K562 (cell line): ENCODE measurements around the gene ZNF358. TPM values are rescaled to one million over a fixed set of nuclear protein-coding genes. Genes with fewer than 3 reads are reported as not detected.

Experiments used
- ATAC-seq: fragments of 200-7000 bp; cut with Tn5 transposase; 3 replicates; pipeline ENCODE4 v1.9.1; 2020; ENCODE audit warnings: moderate library complexity
- BruUV-seq: library from RNA; stranded (reverse); fragments of 400-500 nt; replicated peaks from 2 replicates; lab custom pipeline; 2021; lab: Mats Ljungman, UMichigan
- CTCF ChIA-PET: fragments of 300-600 bp; formaldehyde crosslinking; extraction: SDS; loops from one replicate; lab custom pipeline; 2021; ENCODE audit warnings: low intra/inter-chr PET ratio; lab: Yijun Ruan, JAX
- POLR2A ChIA-PET: fragments of 300-600, 350-650 bp; sonication (Branson Sonifier 250); formaldehyde crosslinking; extraction: SDS; loops from one replicate; lab custom pipeline; 2021; ENCODE audit warnings: antibody characterized with exemption, inconsistent platforms; lab: Yijun Ruan, JAX
- DNase-seq, 4 experiments: peaks; one replicate each; pipeline versions ENCODE4 v3.0.0 to v3.0.0-alpha.2; 2011 to 2018; ENCODE audit warnings: low spot score in 3 of 4, mixed read lengths in 3 of 4; ENCODE audit errors: extremely low read depth in 1 of 4
- FAIRE-seq: peaks from 2 replicates; lab custom pipeline; 2011; peaks lifted over from hg19 to GRCh38; lab: Jason Lieb, UNC
- H2AFZ ChIP-seq: 2 replicates; pipeline ENCODE4 v1.6.0; 2011; ENCODE audit warnings: low read depth, low read length, control low read depth, inconsistent platforms
- H3K27ac ChIP-seq: fragments of 200-600 bp; 3 replicates; pipeline ENCODE4 v1.8.0; 2011; ENCODE audit warnings: low read depth, mild to moderate bottlenecking, control low read depth, inconsistent platforms, low read length, moderate library complexity, mixed read lengths; ENCODE audit errors: extremely low read depth
- H3K27me3 ChIP-seq, 2 experiments: fragments of 300-600 bp in 1 of 2; 2 replicates in 1 of 2; 3 replicates in 1 of 2; pipeline versions ENCODE4 v1.6.0 to v1.8.0; 2011; ENCODE audit warnings: inconsistent platforms in 2 of 2, low read length in 2 of 2, mild to moderate bottlenecking in 1 of 2, mixed read lengths in 1 of 2, moderate library complexity in 1 of 2; ENCODE audit not compliant: control insufficient read depth in 2 of 2, insufficient read depth in 2 of 2
- H3K36me3 ChIP-seq: fragments of 300-600 bp; 3 replicates; pipeline ENCODE4 v1.8.0; 2011; ENCODE audit warnings: mild to moderate bottlenecking, low read length, inconsistent platforms; ENCODE audit not compliant: control insufficient read depth, insufficient read depth
- H3K4me1 ChIP-seq, 2 experiments: fragments of 200-600 bp in 1 of 2; replicated peaks in 1 of 2; 2 replicates in 1 of 2; 3 replicates in 1 of 2; pipeline versions ENCODE4 v1.5.1 to v1.8.0; 2011; ENCODE audit warnings: inconsistent platforms in 2 of 2, low read length in 2 of 2, mild to moderate bottlenecking in 1 of 2, mixed read lengths in 1 of 2, moderate library complexity in 1 of 2; ENCODE audit not compliant: control insufficient read depth in 2 of 2, insufficient read depth in 2 of 2
- H3K4me2 ChIP-seq: 2 replicates; pipeline ENCODE4 v1.6.1; 2011; ENCODE audit warnings: low read length, control low read depth, inconsistent platforms, mixed read lengths; ENCODE audit not compliant: insufficient read depth
- H3K4me3 ChIP-seq: fragments of 200-600 bp; sonication (generic), shearing (Covaris generic); 2 replicates; pipeline ENCODE4 v1.5.1; 2016; ENCODE audit warnings: control low read depth, inconsistent platforms
- H3K79me2 ChIP-seq: fragments of 200-600 bp; 3 replicates; pipeline ENCODE4 v1.8.0; 2011; ENCODE audit warnings: low read length, inconsistent platforms; ENCODE audit not compliant: control insufficient read depth, insufficient read depth
- H3K9ac ChIP-seq, 2 experiments: 2 replicates each; pipeline versions ENCODE4 v1.6.0 to v1.6.1; 2011; ENCODE audit warnings: low read depth in 2 of 2, low read length in 2 of 2, control low read depth in 1 of 2, inconsistent platforms in 1 of 2, mild to moderate bottlenecking in 1 of 2, mixed read lengths in 1 of 2; ENCODE audit not compliant: insufficient read depth in 1 of 2
- H3K9me1 ChIP-seq: one replicate; pipeline ENCODE4 v1.6.0; 2011; ENCODE audit warnings: inconsistent platforms, mild to moderate bottlenecking, low read length, moderate library complexity; ENCODE audit not compliant: control insufficient read depth, insufficient read depth
- H3K9me3 ChIP-seq: replicated peaks from 2 replicates; pipeline ENCODE4 v1.5.1; 2011; ENCODE audit warnings: low read depth, low read length, inconsistent platforms; ENCODE audit not compliant: control insufficient read depth, insufficient read depth
- H4K20me1 ChIP-seq: replicated peaks from 2 replicates; pipeline ENCODE4 v1.6.1; 2011; ENCODE audit warnings: low read length, inconsistent platforms, mixed read lengths; ENCODE audit not compliant: control insufficient read depth, insufficient read depth
- ASH1L ChIP-seq: fragments of 450-650 bp; IDR thresholded peaks from 2 replicates; pipeline ENCODE4 v1.6.1; 2018; ENCODE audit warnings: borderline replicate concordance, mild to moderate bottlenecking, low read depth; ENCODE audit not compliant: partially characterized antibody
- BDP1 ChIP-seq: IDR thresholded peaks from 3 replicates; pipeline ENCODE4 v1.6.1; 2011; ENCODE audit not compliant: insufficient read length, insufficient read depth
- COPS2 ChIP-seq: fragments of 450-650 bp; conservative IDR thresholded peaks from 2 replicates; pipeline ENCODE4 v1.6.1; 2016; ENCODE audit warnings: mild to moderate bottlenecking, moderate library complexity
- FOXA1 ChIP-seq: fragments of 450-650 bp; IDR thresholded peaks from 2 replicates; pipeline ENCODE4 v1.6.1; 2016; ENCODE audit warnings: mild to moderate bottlenecking, borderline replicate concordance
- FOXK2 ChIP-seq, 2 experiments: fragments of 450-650 bp; IDR thresholded peaks in 1 of 2; conservative IDR thresholded peaks in 1 of 2; 2 replicates each; pipeline ENCODE4 v1.6.1; 2016; ENCODE audit warnings: low read depth in 2 of 2, mild to moderate bottlenecking in 1 of 2
- GABPA ChIP-seq: fragments of 200-800 bp; sonication (Bioruptor generic); conservative IDR thresholded peaks from 2 replicates; pipeline ENCODE4 v1.6.1; 2016; ENCODE audit warnings: low read depth, missing genetic modification characterization, missing compliant biosample characterization
- KDM5B ChIP-seq: fragments of 200-600 bp; sonication (generic); IDR thresholded peaks from 2 replicates; pipeline ENCODE4 v1.6.1; 2012; ENCODE audit warnings: low read depth, mild to moderate bottlenecking, moderate library complexity, low read length, control low read depth, inconsistent platforms; ENCODE audit not compliant: insufficient replicate concordance
- KLF16 ChIP-seq: IDR thresholded peaks from 2 replicates; pipeline ENCODE4 v1.6.1; 2016; ENCODE audit warnings: antibody characterized with exemption
- MIER1 ChIP-seq: fragments of 450-650 bp; IDR thresholded peaks from 2 replicates; pipeline ENCODE4 v1.6.1; 2016; ENCODE audit warnings: antibody characterized with exemption, mild to moderate bottlenecking, low read depth
- RBM25 ChIP-seq: fragments of 200-400 bp; formaldehyde crosslinking; IDR thresholded peaks from 2 replicates; pipeline ENCODE4 v1.6.1; 2018; ENCODE audit warnings: low read length, low read depth, moderate library complexity; ENCODE audit not compliant: severe bottlenecking
- ZNF224 ChIP-seq: sonication (generic); formaldehyde crosslinking; IDR thresholded peaks from 2 replicates; pipeline ENCODE4 v1.8.0; 2022; ENCODE audit warnings: mild to moderate bottlenecking, missing genetic modification reagents
- ZNF76 ChIP-seq: fragments of 250-450 bp; sonication (Bioruptor Pico); IDR thresholded peaks from 2 replicates; pipeline ENCODE4 v1.4.0; 2020; ENCODE audit warnings: mild to moderate bottlenecking, moderate library complexity, borderline replicate concordance
- WGBS: fragments of 100-300 bp; shearing (Covaris generic); methylation state at CpG from one replicate; pipeline ENCODE4 v1.1.6; 2016; ENCODE audit warnings: low coverage, mixed read lengths; ENCODE audit not compliant: insufficient coverage; ENCODE audit errors: missing lambda C conversion rate; 5-methylcytosine and 5-hydroxymethylcytosine counted together
- in situ Hi-C: fragments of 300-500 bp; cut with MboI; formaldehyde crosslinking; loops from 4 replicates; pipeline ENCODE4 v1.15.0; 2018; ENCODE audit warnings: inconsistent platforms, mixed read lengths
- intact Hi-C: fragments of 100-400 bp; cut with micrococcal nuclease; formaldehyde crosslinking; loops from 2 replicates; pipeline ENCODE4 v1.14.2; 2022
- polyA plus RNA-seq, 8 experiments: library from polyadenylated mRNA; depleted of rRNA in 4 of 8; stranded (reverse) in 5 of 8; unstranded in 3 of 8; fragments of >200 nt; fragmentation: Nextera tagmentation in 2 of 8; fragmentation: Illumina TruSeq in 1 of 8; extraction: Ambion mirVana in 2 of 8; extraction: Trizol in 1 of 8; gene quantifications; 2 replicates each; pipeline versions ENCODE4 v1.2.1 to v1.2.3, GENCODE V29; 2011 to 2014; ENCODE audit warnings: inconsistent platforms in 1 of 8, missing spikeins in 1 of 8
- total RNA-seq, 7 experiments: library from RNA; depleted of rRNA in 6 of 7; stranded (reverse); fragments of >200 nt in 6 of 7; fragmentation: Illumina TruSeq in 2 of 7; extraction: Trizol in 2 of 7; gene quantifications; 2 replicates each; pipeline versions ENCODE4 v1.2.1 to v1.2.3, GENCODE V29; 2011 to 2021; ENCODE audit warnings: low replicate concordance in 1 of 7
- TF ChIP-seq, protein P1 (sequence below): sonication (generic); formaldehyde crosslinking; IDR thresholded peaks from 2 replicates; pipeline ENCODE4 v1.8.1; 2023; ENCODE audit warnings: mild to moderate bottlenecking, missing genetic modification reagents

The ZNF358 gene
- total and polyA plus RNA-seq, 9 of the 15 experiments (the other 6 are each of a cell fraction or from before 2014, with no cell fraction given) = 0.04 to 17.2 (median 4.9) TPM

DNA sequence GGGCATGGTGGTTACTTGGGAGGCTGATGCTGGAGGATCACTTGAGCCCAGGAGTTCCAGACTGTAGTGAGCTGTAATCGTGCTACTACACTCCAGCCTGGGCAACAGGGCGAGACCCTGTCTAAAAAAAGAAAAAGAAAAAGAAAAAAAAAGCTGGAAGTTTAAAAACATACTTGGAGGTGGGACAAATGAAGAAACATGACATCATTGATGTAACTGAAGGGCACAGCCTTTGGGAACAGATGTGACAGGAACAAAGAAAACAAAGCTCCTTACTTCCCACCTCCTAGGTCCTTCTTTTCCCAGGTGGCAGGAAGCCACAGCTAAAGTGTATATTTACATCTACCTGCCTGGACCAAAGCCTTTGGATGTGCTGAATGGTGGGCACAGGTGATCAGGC lies 29.0 kb upstream of the ZNF358 start:
- no TSS peak for BruUV-seq
- ChIA-PET CTCF (no interaction called here), POLR2A (no interaction called here)
- ATAC-seq = no peak
- in situ Hi-C loops (no loop called here), intact Hi-C loops (no loop called here)
- Histone ChIP-seq H3K27ac (no peak overlapping the region), H3K27me3 (no peaks in the 10 kb centered on the region), H3K9ac (no peak overlapping the region), H3K79me2 (peaks cover 2% of the 10 kb centered on the region; the same call in 1 of the 3 replicates), H3K4me2 (no peak overlapping the region), H3K9me3 (no peaks in the 10 kb centered on the region), H2AFZ (no peak overlapping the region), H3K4me3 (no peak overlapping the region), H3K36me3 (no peaks in the 10 kb centered on the region), H3K4me1 (peaks cover 16 to 39% of the 10 kb centered on the region in 2 experiments; a peak in 4 of 5 replicates), H3K9me1 (no peaks in the 10 kb centered on the region), H4K20me1 (no peaks in the 10 kb centered on the region)
- no peak for FAIRE-seq
- no peak for DNase-seq
- TF ChIP-seq BDP1 = no peak
- no peak for TF ChIP-seq KLF16
- TF ChIP-seq MIER1 = no peak
- TF ChIP-seq FOXK2 (conservative IDR thresholded peaks at IDR 0.05 in 1 of 2, IDR thresholded peaks at IDR 0.05 in 1 of 2; ENCODE audit: low read depth in 2 of 2) = no peak
- TF ChIP-seq ASH1L = no peak
- 32% methylated on average over 2 of the region's 2 CpGs for WGBS

DNA sequence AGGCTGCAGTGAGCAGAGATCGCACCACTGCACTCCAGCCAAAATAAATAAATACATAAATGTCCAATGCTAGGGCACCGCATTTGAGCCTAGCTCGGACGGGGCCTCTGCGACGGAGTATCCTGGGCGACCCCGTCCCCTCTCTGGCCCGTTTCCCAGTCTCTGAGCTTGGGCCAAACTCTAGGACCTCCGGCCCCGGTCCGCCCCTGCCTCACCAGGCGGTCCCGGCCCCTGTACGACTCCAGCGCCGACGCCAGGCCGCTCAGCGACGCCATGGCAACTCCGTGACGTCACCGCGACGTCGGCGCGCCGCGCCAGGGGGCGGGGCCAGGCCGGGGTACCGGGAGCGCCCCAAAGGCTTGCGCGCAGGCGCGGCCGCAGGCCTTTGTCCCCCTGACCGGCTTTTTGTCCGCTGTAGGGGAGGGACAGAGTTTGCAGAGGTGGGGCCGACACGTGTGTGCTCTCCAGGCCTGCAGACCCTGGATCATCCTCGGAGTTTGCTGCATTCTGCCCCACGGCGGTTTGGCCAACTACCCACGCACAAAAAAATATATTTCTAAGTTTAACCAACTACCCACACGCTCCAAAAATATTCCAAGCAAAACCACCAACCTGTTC lies 27.1 kb upstream of the ZNF358 start, which contains the start of gene PEX11G:
Gene PEX11G, minus strand, starts transcription at position 300 of the 618 bp plus-strand sequence. Its CDS starts 25 bp downstream, at position 275.
- intact Hi-C loops (no loop called here), in situ Hi-C loops (no loop called here)
- ATAC-seq = peak; percentile 97
- ChIA-PET CTCF (no interaction called here), POLR2A (interaction anchor here (0.6 to 0.8 kb wide), 3 partner anchors 123 to 1770 kb away, joined by 3 read pairs; no protein-coding TSS in a partner anchor)
- Histone ChIP-seq H3K4me3 (peak within 1 kb of the TSS; percentile 60), H4K20me1 (no peaks in the 10 kb centered on the region), H3K4me1 (peaks cover 9 to 20% of the 10 kb centered on the region in 2 experiments; a peak in 4 of 5 replicates), H3K27me3 (no peaks in the 10 kb centered on the region), H2AFZ (peak within 1 kb of the TSS; percentile 99), H3K9me3 (no peaks in the 10 kb centered on the region), H3K4me2 (peak within 1 kb of the TSS; percentile 90), H3K79me2 (peaks cover 2% of the 10 kb centered on the region; the same call in 1 of the 3 replicates), H3K9me1 (no peaks in the 10 kb centered on the region), H3K9ac (peak within 1 kb of the TSS; percentile 82 to 95), H3K36me3 (no peaks in the 10 kb centered on the region), H3K27ac (peak within 1 kb of the TSS; percentile 75)
- peak; percentile 96 to 99 (median 98) for DNase-seq
- no TSS peak for BruUV-seq
- under 1% methylated on average over 49 of the region's 49 CpGs for WGBS
- peak; percentile 86 for FAIRE-seq
- TF ChIP-seq, protein P1, sequence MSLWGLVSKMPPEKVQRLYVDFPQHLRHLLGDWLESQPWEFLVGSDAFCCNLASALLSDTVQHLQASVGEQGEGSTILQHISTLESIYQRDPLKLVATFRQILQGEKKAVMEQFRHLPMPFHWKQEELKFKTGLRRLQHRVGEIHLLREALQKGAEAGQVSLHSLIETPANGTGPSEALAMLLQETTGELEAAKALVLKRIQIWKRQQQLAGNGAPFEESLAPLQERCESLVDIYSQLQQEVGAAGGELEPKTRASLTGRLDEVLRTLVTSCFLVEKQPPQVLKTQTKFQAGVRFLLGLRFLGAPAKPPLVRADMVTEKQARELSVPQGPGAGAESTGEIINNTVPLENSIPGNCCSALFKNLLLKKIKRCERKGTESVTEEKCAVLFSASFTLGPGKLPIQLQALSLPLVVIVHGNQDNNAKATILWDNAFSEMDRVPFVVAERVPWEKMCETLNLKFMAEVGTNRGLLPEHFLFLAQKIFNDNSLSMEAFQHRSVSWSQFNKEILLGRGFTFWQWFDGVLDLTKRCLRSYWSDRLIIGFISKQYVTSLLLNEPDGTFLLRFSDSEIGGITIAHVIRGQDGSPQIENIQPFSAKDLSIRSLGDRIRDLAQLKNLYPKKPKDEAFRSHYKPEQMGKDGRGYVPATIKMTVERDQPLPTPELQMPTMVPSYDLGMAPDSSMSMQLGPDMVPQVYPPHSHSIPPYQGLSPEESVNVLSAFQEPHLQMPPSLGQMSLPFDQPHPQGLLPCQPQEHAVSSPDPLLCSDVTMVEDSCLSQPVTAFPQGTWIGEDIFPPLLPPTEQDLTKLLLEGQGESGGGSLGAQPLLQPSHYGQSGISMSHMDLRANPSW (CRISPR knock-in tag) = 0 out of 2 replicates have a peak, but pooled peaks have one; percentile 40
- peak; percentile 30 for TF ChIP-seq RBM25
- 0 out of 2 replicates have a peak, but pooled peaks have one; percentile 10 for TF ChIP-seq ZNF76 (CRISPR knock-in tag)
- TF ChIP-seq COPS2 = no peak
- peak; percentile 78 for TF ChIP-seq KDM5B
- TF ChIP-seq GABPA (tag) = no peak
- TF ChIP-seq FOXA1 = no peak
- no peak for TF ChIP-seq ZNF224 (CRISPR knock-in tag)
